DMS79 (cell line): ENCODE results near the gene PHF21B.
"Not testable (repeated sequence)": the region's sequence is repeated elsewhere in the genome, so short reads cannot be mapped to it uniquely, and the experiment has no call there.

ENCODE experiments used
- DNase-seq: peaks from one replicate; lab custom pipeline; 2025; lab: John Stamatoyannopoulos, UW

Gene PHF21B

GRCh38 chr22:44871782-44872181 lies 138.0 kb downstream of the PHF21B start:
- no peak for DNase-seq

- DNase-seq, result no peak
These were observed 139.8 kb downstream of the PHF21B start for GRCh38 chr22:44870021-44870420.

DNA sequence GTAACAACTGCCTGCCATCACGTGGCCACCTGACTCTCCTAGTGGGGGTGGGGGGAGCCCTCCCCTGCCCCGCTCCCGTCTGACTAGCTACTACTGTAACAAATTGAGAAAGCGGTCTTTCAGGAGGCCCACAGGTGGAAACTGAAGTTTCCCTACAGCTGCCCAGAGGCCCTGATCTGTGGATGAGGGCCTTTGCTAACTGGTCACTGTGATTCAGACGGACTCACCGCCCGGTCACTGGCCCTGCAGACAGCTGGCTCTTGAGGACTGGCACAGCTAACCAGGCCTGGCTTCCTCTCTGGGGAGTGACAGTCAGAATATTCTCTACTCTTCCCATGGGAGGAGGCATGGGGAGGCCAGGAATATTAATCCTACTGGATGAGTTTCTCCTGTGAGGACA lies 140.6 kb downstream of the PHF21B start:
- no peak for DNase-seq

DNA sequence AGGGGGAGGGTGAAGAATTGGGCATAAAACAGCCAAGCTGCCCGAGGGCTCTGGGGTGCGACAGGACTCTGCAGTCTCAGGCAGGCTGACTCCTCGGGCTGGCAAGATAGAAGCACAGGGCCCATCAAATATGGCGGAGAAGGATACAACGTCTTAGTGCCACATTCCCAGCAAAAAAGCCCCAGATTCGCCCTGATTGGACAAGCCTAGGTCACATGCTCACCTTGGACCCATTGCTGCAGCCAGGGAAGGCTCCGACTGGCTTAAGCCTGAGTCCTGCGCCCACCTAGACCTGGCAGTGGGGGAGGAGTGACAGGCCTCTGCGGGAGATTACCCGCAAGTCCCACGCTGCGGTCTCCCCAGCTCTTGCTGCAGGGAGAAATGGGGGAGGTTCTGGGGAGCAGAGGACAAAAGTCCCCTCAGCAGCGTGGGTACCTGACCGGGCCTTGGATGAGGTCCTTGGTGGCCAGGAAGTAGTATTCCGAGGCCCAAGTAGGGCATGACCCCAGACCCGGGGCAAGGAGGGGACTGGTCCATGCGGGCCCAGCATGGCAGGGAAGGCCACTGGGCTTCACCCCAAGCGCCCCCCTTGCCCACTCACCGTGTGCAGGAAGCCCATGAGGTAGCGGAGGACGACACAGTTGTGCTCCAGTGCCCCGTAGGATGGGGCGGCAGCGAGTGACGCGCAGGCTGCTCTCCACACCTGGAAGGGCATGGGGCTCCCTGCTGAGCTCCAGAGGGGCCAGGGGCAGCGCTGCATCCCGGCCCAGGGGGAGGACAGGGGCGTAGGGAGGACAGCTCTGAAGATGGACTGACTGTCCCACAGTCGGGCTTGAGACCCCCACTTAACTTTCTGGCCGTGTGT lies 144.4 kb downstream of the PHF21B start:
- DNase-seq, result no peak

DNA sequence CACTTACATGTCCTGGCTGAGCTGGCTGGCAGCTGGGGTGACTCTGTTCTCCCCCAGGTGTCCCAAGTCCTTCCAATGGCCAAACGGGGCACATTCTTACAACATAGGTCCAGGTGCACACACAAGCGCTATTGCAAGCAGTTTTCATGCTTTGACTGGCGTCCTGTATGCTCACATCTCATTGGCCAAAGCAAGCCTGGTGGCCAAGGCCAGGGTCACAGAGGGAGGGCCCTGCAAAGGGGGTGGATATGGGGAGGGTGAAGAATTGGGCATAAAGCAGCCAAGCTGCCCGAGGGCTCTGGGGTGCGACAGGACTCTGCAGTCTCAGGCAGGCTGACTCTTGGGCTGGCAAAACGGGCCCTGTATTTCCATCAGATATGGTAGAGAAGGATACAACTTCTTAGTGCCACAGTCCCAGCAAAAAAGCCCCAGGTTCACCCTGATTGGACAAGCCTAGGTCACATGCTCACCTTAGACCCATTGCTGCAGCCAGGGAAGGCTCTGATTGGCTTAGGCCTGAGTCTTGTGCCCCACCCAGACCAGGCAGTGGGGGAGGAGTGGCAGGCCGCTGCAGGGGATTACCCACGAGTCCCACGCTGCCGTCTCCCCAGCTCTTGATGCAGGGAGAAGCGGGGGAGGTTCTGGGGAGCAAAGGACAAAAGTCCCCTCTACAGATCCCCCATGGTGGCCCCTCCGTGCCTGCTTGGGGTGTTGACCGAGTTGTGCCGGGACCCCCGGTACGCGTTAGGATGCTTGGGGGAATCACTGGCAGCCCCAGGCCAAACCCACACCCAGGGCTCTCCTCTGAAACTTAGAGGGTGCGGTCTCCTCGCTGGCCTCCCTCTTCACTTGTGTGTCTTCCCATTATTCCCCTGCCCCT lies 146.6 kb downstream of the PHF21B start:
- DNase-seq, result no peak

- no peak for DNase-seq
These were observed 147.5 kb downstream of the PHF21B start for GRCh38 chr22:44862281-44862680.

DNA sequence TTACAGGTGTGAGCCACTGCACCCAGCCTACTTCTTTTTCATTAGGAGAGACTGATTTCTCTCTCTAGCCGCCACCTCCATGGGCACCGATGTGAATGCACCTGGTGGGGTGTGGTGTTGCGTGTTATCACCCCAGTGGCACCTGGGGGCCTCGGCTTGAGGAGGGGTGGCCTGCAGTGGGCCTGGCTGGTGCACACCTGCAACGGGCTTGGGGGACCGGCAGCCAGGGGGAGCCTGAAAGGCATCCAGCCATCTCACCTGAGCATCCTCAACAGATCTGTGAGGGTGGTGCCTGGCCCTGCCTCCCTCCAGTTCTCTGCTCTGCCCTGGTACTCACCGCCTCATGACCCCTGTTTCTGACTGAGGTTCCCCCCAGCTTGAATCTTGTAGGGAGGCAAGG lies 148.6 kb downstream of the PHF21B start:
- no peak for DNase-seq

DNA sequence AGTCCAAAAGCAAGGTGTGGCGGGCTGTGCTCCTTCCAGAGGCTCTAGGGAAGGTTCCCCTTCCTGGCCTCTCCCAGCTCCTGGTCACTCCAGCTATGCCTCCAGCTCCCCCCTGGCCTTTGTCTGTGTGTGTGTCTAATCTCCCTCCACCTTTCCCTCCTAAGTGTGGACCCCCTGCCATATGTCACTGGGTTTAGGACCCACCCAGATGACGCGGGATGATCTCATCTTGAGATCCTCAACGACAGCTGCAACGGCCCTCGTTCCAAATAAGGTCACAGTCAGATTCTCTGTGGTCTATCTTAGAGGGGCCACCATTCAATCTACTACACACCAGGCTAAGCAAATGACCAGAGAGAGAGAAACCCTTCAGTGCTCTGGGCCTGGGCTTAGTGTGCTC lies 149.5 kb downstream of the PHF21B start:
- DNase-seq, result no peak

- no peak for DNase-seq
These were observed 150.2 kb downstream of the PHF21B start for GRCh38 chr22:44859641-44860040.

- not testable (repeated sequence) for DNase-seq
These were observed 151.0 kb downstream of the PHF21B start for GRCh38 chr22:44858819-44859218.

- DNase-seq, result no peak
These were observed 153.9 kb downstream of the PHF21B start for GRCh38 chr22:44855855-44856254.

GRCh38 chr22:44854641-44855040 lies 155.2 kb downstream of the PHF21B start:
- not testable (repeated sequence) for DNase-seq

DNA sequence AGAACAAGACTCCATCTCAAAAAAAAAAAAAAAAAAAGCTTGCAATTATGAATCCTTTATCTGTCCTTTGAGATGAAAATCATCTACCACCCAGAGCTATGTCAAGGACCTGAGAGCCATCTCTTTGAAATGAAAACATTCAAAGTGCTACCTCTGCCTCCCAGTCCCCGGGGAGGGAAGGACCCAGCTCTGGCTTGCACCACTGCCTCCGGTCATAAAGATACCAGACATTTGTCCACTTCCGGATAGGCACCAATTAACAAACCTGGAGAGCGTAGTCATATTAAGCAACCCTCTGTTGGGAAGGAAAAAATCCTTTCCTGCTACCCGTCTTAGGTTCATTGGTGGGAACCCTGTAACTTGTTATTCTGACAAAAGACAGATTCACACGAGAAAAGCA lies 158.9 kb downstream of the PHF21B start:
- no peak for DNase-seq

- DNase-seq, result no peak
These were observed 160.9 kb downstream of the PHF21B start for GRCh38 chr22:44848791-44849420.

GRCh38 chr22:44848296-44848741 lies 161.5 kb downstream of the PHF21B start:
- no peak for DNase-seq

DNA sequence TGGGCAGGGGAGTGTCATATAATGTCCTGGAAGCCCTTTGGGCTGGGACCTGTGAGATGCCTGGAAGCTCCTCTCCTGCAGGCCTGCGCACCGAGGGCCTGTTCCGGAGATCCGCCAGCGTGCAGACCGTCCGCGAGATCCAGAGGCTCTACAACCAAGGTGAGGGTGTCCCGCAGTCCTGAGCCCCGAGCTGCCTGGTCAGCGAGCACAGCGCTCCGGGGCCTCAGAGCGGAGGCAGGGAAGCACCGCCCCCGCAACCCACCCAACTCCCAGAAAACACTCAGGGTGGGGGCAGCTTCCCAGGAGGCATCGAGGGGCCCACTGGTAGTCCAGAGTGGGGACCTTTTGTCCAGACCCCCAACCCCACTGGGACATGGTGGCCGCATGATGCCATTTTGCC lies 161.9 kb downstream of the PHF21B start:
- DNase-seq, result no peak

DNA sequence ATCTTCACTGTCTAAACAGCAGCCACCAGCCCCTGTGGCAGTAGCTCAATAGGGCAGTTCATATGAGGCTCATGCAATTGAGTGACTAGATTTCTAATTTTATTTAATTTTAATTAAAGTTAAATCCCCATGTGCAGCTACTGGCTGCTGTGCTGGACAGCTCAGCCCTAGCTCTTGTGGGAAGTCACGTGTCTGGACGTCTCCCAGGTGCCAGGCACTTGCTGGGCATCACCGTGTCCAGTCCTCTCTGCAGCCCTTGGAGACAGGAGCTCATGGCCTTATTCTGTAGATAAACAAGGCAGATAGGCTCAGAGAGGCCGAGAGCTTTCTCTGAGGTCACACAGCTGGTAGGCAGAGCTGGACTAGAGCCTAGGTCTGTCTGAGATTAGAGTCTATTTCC lies 162.4 kb downstream of the PHF21B start:
- DNase-seq, result no peak

DNA sequence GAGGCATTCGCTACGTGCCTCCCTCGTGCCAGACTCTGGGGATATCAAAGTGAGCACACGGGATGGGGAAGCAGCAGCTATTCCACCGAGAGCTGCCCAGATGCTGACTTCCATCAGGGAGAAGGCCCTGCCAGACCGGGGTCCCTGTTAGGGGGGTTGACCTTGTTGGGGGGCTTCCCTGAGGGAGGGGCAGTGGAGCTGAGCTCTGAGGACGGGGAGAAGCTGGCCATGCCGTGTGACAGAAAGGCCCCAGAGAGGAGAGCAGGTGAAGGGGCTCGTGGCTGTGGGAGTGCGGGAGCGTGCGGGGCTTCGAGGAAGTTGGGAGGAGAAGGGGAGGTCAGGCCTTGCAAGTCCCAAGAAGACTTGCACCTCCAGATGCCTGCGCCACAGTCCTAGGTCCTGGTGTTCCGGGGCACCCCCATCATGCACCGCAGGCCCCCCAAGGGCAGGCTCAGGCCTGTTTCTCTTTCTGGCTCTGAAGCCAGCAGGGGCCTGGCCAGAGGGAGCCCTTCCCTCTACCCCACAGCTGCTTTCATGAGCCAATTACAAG lies 163.0 kb downstream of the PHF21B start:
- DNase-seq, result no peak

- no peak for DNase-seq
These were observed 163.7 kb downstream of the PHF21B start for GRCh38 chr22:44845796-44846720.

DNA sequence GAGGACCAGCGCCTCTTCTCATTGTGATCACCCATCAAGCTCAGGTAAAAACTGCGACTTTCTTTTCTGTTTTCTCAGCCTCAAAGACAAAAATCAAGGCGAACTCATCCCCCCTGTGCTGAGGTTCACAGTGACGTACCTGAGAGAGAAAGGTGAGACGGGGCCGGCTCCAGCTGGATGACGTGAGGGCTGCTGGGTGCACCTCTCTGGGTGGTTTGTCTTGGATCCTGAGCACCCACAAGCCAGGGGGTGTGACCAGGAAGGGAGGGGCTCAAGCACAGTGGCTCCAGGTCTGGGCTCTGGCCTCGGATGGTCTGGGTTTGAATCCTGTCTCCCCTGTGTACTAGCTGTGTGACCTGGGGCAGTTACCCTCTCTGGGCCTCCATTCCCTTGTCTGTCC lies 164.6 kb downstream of the PHF21B start:
- no peak for DNase-seq

- no peak for DNase-seq
These were observed 167.4 kb downstream of the PHF21B start for GRCh38 chr22:44842417-44842816.
